Smooth muscle cell (in vitro differentiated cells): ENCODE data around the gene CNDP1. TPM values are rescaled to one million over a fixed set of nuclear protein-coding genes. Genes with fewer than 3 reads are reported as not detected.

Experiments
- DNase-seq: peaks from one replicate; lab custom pipeline; 2025; ENCODE audit not compliant: unreplicated experiment; lab: John Stamatoyannopoulos, UW
- H2AFZ ChIP-seq: fragments of 200-600 bp; sonication (generic); 2 replicates; pipeline ENCODE4 v1.6.0; 2016; ENCODE audit warnings: antibody characterized with exemption, low read depth, mild to moderate bottlenecking
- H3F3A ChIP-seq: fragments of 200-600 bp; sonication (generic); 2 replicates; pipeline ENCODE4 v1.6.0; 2017; ENCODE audit warnings: antibody characterized with exemption, low read depth
- H3K27ac ChIP-seq: fragments of 200-600 bp; sonication (generic); 2 replicates; pipeline ENCODE4 v1.5.1; 2016; ENCODE audit warnings: low read depth, mild to moderate bottlenecking
- H3K27me3 ChIP-seq: fragments of 200-600 bp; sonication (generic); 2 replicates; pipeline ENCODE4 v1.6.1; 2016; ENCODE audit warnings: low read depth, mild to moderate bottlenecking
- H3K36me3 ChIP-seq: fragments of 200-600 bp; sonication (generic); 2 replicates; pipeline ENCODE4 v1.5.1; 2016; ENCODE audit warnings: low read depth
- H3K4me1 ChIP-seq: fragments of 200-600 bp; sonication (generic); 2 replicates; pipeline ENCODE4 v1.5.1; 2016; ENCODE audit warnings: low read depth
- H3K4me2 ChIP-seq: fragments of 200-600 bp; sonication (generic); 2 replicates; pipeline ENCODE4 v1.6.0; 2016; ENCODE audit warnings: mild to moderate bottlenecking
- H3K4me3 ChIP-seq: fragments of 200-600 bp; sonication (generic); 2 replicates; pipeline ENCODE4 v1.5.1; 2016; ENCODE audit warnings: mild to moderate bottlenecking
- H3K79me2 ChIP-seq: fragments of 200-600 bp; sonication (generic); 2 replicates; pipeline ENCODE4 v1.6.0; 2016; ENCODE audit warnings: low read depth, mild to moderate bottlenecking
- H3K9ac ChIP-seq: fragments of 200-600 bp; sonication (generic); 2 replicates; pipeline ENCODE4 v1.6.0; 2016; ENCODE audit warnings: low read depth
- H3K9me3 ChIP-seq: fragments of 200-600 bp; sonication (generic); replicated peaks from 2 replicates; pipeline ENCODE4 v1.5.1; 2016; ENCODE audit warnings: low read depth
- H4K20me1 ChIP-seq: fragments of 200-600 bp; sonication (generic); 2 replicates; pipeline ENCODE4 v1.6.0; 2016; ENCODE audit warnings: low read depth
- WGBS: methylation state at CpG from one replicate; pipeline ENCODE4 v1.1.7; 2016; ENCODE audit warnings: low lambda C conversion rate; 5-methylcytosine and 5-hydroxymethylcytosine counted together
- polyA plus RNA-seq: library from polyadenylated mRNA; unstranded; fragments of >200 nt; fragmentation: Nextera tagmentation; extraction: Ambion mirVana; gene quantifications from 2 replicates; pipeline ENCODE4 v1.2.1, GENCODE V29; 2016
- total RNA-seq: library from RNA; depleted of rRNA; stranded (reverse); fragments of >200 nt; gene quantifications from 2 replicates; pipeline ENCODE4 v1.2.3, GENCODE V29; 2014
- TF ChIP-seq, protein P1 (sequence below): fragments of 200-600 bp; sonication (generic); IDR thresholded peaks from 2 replicates; pipeline ENCODE4 v1.5.1; 2017; ENCODE audit warnings: borderline replicate concordance, mild to moderate bottlenecking, antibody characterized with exemption; ENCODE audit not compliant: insufficient read depth, poor library complexity, severe bottlenecking

The CNDP1 gene
- total and polyA plus RNA-seq, 2 experiments from 2014 or later = not detected

GRCh38 chr18:74582642-74583041 lies 48.3 kb downstream of the CNDP1 start:
- Histone ChIP-seq H3K9me3 (no peaks in the 10 kb centered on the region), H3K79me2 (no peaks in the 10 kb centered on the region), H3K9ac (no peak overlapping the region), H4K20me1 (no peaks in the 10 kb centered on the region), H3F3A (peaks cover 5% of the 10 kb centered on the region), H3K36me3 (no peaks in the 10 kb centered on the region), H2AFZ (no peak overlapping the region), H3K27me3 (peaks cover 13% of the 10 kb centered on the region), H3K4me3 (no peak overlapping the region), H3K4me1 (no peaks in the 10 kb centered on the region), H3K27ac (no peak overlapping the region), H3K4me2 (no peak overlapping the region)
- no peak for DNase-seq
- 88% methylated on average over 6 of the region's 6 CpGs for WGBS
- TF ChIP-seq, protein P1, sequence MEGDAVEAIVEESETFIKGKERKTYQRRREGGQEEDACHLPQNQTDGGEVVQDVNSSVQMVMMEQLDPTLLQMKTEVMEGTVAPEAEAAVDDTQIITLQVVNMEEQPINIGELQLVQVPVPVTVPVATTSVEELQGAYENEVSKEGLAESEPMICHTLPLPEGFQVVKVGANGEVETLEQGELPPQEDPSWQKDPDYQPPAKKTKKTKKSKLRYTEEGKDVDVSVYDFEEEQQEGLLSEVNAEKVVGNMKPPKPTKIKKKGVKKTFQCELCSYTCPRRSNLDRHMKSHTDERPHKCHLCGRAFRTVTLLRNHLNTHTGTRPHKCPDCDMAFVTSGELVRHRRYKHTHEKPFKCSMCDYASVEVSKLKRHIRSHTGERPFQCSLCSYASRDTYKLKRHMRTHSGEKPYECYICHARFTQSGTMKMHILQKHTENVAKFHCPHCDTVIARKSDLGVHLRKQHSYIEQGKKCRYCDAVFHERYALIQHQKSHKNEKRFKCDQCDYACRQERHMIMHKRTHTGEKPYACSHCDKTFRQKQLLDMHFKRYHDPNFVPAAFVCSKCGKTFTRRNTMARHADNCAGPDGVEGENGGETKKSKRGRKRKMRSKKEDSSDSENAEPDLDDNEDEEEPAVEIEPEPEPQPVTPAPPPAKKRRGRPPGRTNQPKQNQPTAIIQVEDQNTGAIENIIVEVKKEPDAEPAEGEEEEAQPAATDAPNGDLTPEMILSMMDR = no peak

- no peak overlapping the region for H3K9ac ChIP-seq
- H3K36me3 ChIP-seq = no peaks in the 10 kb centered on the region
- H3K27me3 ChIP-seq = peaks cover 34% of the 10 kb centered on the region
- no peak overlapping the region for H3K4me2 ChIP-seq
- TF ChIP-seq, protein P1 = no peak
- no peaks in the 10 kb centered on the region for H3F3A ChIP-seq
- H3K9me3 ChIP-seq = no peaks in the 10 kb centered on the region
- no peaks in the 10 kb centered on the region for H3K79me2 ChIP-seq
- H3K27ac ChIP-seq = no peak overlapping the region
- H4K20me1 ChIP-seq = no peaks in the 10 kb centered on the region
- DNase-seq = no peak
- H3K4me1 ChIP-seq = no peaks in the 10 kb centered on the region
- WGBS = 79% methylated on average over 8 of the region's 8 CpGs
- H2AFZ ChIP-seq = no peak overlapping the region
- no peak overlapping the region for H3K4me3 ChIP-seq
Measured at GRCh38 chr18:74587441-74587840, 53.1 kb downstream of the CNDP1 start.

DNA sequence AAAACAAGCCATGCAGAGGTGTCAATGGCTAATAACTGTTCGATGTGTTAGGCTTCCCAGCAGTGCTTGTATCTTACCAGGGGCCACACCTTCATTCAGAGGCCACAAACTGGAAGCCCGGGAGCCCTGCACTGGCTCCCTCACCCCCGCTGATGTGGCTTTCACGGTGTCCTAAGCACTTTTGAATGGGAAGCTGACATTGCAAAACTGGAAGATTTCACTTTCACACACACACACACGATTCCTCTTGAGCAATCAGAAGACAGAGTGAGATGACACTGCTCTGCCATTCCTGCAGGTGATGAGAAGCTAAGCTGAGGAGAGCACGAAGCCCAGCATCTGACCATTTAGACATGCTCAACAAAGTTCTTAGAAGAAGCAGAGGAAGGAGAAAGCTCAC lies 54.7 kb downstream of the CNDP1 start:
- Histone ChIP-seq H2AFZ (no peak overlapping the region), H3K9ac (no peak overlapping the region), H4K20me1 (no peaks in the 10 kb centered on the region), H3K27ac (no peak overlapping the region), H3K4me1 (no peaks in the 10 kb centered on the region), H3K4me3 (no peak overlapping the region), H3K27me3 (peaks cover 34% of the 10 kb centered on the region), H3K4me2 (no peak overlapping the region), H3K36me3 (no peaks in the 10 kb centered on the region), H3K79me2 (no peaks in the 10 kb centered on the region), H3F3A (peaks cover 3% of the 10 kb centered on the region), H3K9me3 (no peaks in the 10 kb centered on the region)
- 76% methylated on average over 6 of the region's 6 CpGs for WGBS
- TF ChIP-seq, protein P1 = no peak
- DNase-seq = no peak

DNA sequence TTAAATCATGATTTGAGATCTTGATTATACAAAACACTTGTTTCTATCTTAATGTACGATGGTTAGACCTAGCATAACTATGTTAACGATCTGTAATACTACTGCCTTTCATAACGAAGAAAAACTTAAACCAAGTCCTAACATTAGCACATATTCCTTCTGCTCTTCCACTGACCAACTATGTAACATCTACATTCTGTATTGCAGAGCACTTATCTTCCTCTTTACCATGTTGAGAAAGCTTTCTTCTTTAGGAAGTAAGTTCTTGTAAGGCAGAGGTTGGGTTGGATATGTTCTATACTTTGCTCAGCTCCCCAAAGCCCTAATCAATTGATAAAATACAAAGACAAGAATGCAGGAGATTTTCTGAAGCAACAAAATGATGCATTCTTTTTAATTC lies 55.5 kb downstream of the CNDP1 start:
- H4K20me1 ChIP-seq = no peaks in the 10 kb centered on the region
- H3K4me3 ChIP-seq = no peak overlapping the region
- no peak overlapping the region for H2AFZ ChIP-seq
- H3K4me2 ChIP-seq = no peak overlapping the region
- H3K9me3 ChIP-seq = no peaks in the 10 kb centered on the region
- H3F3A ChIP-seq = peaks cover 3% of the 10 kb centered on the region
- no peak for DNase-seq
- no peaks in the 10 kb centered on the region for H3K79me2 ChIP-seq
- TF ChIP-seq, protein P1 = no peak
- H3K27ac ChIP-seq = no peak overlapping the region
- peaks cover 34% of the 10 kb centered on the region for H3K27me3 ChIP-seq
- H3K4me1 ChIP-seq = no peaks in the 10 kb centered on the region
- no peaks in the 10 kb centered on the region for H3K36me3 ChIP-seq
- no peak overlapping the region for H3K9ac ChIP-seq
- 82% methylated on average over 3 of the region's 3 CpGs for WGBS
